Cardiac muscle cell (in vitro differentiated cells and primary cell): ENCODE data around the gene APOB. TPM values are rescaled to one million over a fixed set of nuclear protein-coding genes. Genes with fewer than 3 reads are reported as not detected.

Source experiments
- DNase-seq, 2 donors: peaks; one replicate each; pipeline versions ENCODE4 v3.0.0 to v3.0.0-alpha.2; 2010 to 2017; ENCODE audit warnings: low read depth in 1 of 2, low spot score in 1 of 2
- H3K27ac ChIP-seq: fragments of 200-600 bp; sonication (generic); 2 replicates; pipeline ENCODE4 v1.5.1; 2016
- H3K27me3 ChIP-seq: fragments of 200-600 bp; sonication (generic); 2 replicates; pipeline ENCODE4 v1.6.0; 2016; ENCODE audit warnings: control low read depth
- H3K36me3 ChIP-seq: fragments of 200-600 bp; sonication (generic); 2 replicates; pipeline ENCODE4 v1.5.1; 2016; ENCODE audit warnings: control low read depth
- H3K4me1 ChIP-seq: fragments of 200-600 bp; sonication (generic); 2 replicates; pipeline ENCODE4 v1.8.1; 2017; ENCODE audit warnings: low read depth, mild to moderate bottlenecking, mixed run types
- H3K4me3 ChIP-seq: fragments of 200-600 bp; sonication (generic); 2 replicates; pipeline ENCODE4 v1.5.1; 2016; ENCODE audit warnings: mild to moderate bottlenecking
- H3K9me3 ChIP-seq: fragments of 200-600 bp; sonication (generic); 2 replicates; pipeline ENCODE4 v1.5.1; 2017; ENCODE audit warnings: low read depth, mild to moderate bottlenecking, control low read depth
- CTCF ChIP-seq: IDR thresholded peaks from 2 replicates; pipeline ENCODE4 v1.5.1; 2012; ENCODE audit warnings: low read depth, mild to moderate bottlenecking, low read length
- polyA plus RNA-seq: library from polyadenylated mRNA; unstranded; fragments of >200 nt; fragmentation: Nextera tagmentation; extraction: Ambion mirVana; gene quantifications from 2 replicates; pipeline ENCODE4 v1.2.1, GENCODE V29; 2016
- total RNA-seq: library from RNA; depleted of rRNA; stranded (reverse); fragments of >200 nt; gene quantifications from 2 replicates; pipeline ENCODE4 v1.2.3, GENCODE V29; 2016

Gene APOB
- total and polyA plus RNA-seq, 2 experiments from 2014 or later: 0.15 to 0.26 TPM

- DNase-seq: no peak
- Histone ChIP-seq H3K9me3 (no peaks in the 10 kb centered on the region), H3K4me3 (no peak overlapping the region), H3K27me3 (no peaks in the 10 kb centered on the region), H3K27ac (no peak overlapping the region), H3K4me1 (no peaks in the 10 kb centered on the region), H3K36me3 (no peaks in the 10 kb centered on the region)
- no peak for TF ChIP-seq CTCF
Observed at GRCh38 chr2:20983844-20984243, 60.0 kb downstream of the APOB start.

- Histone ChIP-seq H3K27me3 (no peaks in the 10 kb centered on the region), H3K4me3 (no peak overlapping the region), H3K36me3 (no peaks in the 10 kb centered on the region), H3K9me3 (no peaks in the 10 kb centered on the region), H3K27ac (no peak overlapping the region), H3K4me1 (no peaks in the 10 kb centered on the region)
- no peak for TF ChIP-seq CTCF
- no peak for DNase-seq
Observed at GRCh38 chr2:20982861-20983260, 61.0 kb downstream of the APOB start.

GRCh38 chr2:20977520-20978180, 66.2 kb downstream of the APOB start:
- H3K27ac ChIP-seq: no peak overlapping the region
- TF ChIP-seq CTCF: no peak
- no peaks in the 10 kb centered on the region for H3K9me3 ChIP-seq
- no peak overlapping the region for H3K4me3 ChIP-seq
- DNase-seq: no peak
- H3K36me3 ChIP-seq: no peaks in the 10 kb centered on the region
- no peaks in the 10 kb centered on the region for H3K4me1 ChIP-seq
- H3K27me3 ChIP-seq: no peaks in the 10 kb centered on the region

GRCh38 chr2:20976527-20976926, 67.3 kb downstream of the APOB start:
- H3K27ac ChIP-seq: no peak overlapping the region
- no peaks in the 10 kb centered on the region for H3K4me1 ChIP-seq
- no peak for TF ChIP-seq CTCF

GRCh38 chr2:20972792-20973565, 70.9 kb downstream of the APOB start:
- Histone ChIP-seq H3K9me3 (no peaks in the 10 kb centered on the region), H3K4me1 (no peaks in the 10 kb centered on the region), H3K27ac (no peak overlapping the region), H3K4me3 (no peak overlapping the region), H3K27me3 (no peaks in the 10 kb centered on the region), H3K36me3 (no peaks in the 10 kb centered on the region)
- TF ChIP-seq CTCF: no peak
- no peak for DNase-seq

More at GRCh38 chr2:20976527-20976926, 67.3 kb downstream of the APOB start:
- Histone ChIP-seq H3K4me3 (no peak overlapping the region), H3K9me3 (no peaks in the 10 kb centered on the region), H3K27me3 (no peaks in the 10 kb centered on the region), H3K36me3 (no peaks in the 10 kb centered on the region)
- no peak for DNase-seq
